GOT3 (cell line): ENCODE data around the gene SLC44A1.
"Not testable (repeated sequence)": the region's sequence is repeated elsewhere in the genome, so short reads cannot be mapped to it uniquely, and the experiment has no call there.

ENCODE experiments used
- DNase-seq: peaks from one replicate; lab custom pipeline; 2025; ENCODE audit warnings: mixed read lengths; lab: John Stamatoyannopoulos, UW

SLC44A1 gene

DNA sequence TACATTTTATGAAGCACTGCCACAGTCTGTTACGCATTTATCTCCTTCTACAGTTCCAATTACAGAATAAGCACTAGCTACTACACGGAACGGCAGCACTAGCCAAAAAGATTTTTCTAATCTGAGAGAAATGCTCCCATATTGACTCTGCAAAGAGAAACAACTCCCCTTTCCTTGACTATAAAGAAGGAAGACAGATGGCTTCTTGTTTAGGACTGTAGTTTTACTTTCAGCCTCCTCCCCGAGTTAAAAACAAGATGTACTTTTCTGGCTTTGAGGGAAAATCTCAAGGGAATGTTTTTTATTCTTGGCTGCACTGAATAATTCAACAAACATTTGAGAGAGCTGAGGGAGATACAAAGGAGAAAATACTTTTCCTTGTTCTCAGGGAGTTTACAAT is 1.9 kb upstream of the SLC44A1 start:
- no peak for DNase-seq

DNA sequence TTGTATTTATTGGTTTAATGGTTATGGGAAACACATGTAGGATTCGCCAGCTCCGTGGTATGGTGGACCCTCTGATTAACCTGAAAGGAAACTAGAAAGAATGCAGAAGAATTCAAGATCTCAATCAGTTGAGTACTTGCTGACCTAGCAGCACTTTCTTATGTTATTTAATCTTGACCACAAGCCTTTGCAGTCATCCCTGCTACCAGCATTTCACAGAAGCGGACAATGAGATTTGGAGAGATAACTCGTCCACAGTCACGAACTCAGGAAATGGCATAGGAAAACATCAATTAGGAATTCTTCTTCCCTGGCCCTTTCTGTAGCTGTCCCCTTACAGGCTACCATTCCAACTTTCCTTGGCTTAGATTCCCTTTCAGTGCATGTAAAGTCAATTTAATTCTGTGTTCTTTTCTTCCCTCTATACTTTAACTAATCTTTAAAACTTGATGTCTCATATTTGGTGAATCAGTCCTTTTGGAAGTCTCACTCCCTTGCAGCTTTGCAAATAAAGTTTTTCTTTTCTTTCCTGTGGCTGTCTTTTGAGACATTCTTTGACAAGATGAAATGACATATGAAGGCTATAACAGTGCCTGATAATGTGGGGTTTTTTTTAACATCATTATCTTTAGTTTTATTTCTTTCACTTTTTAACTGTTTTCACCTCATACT is 1.3 kb upstream of the SLC44A1 start:
- DNase-seq: no peak

DNA sequence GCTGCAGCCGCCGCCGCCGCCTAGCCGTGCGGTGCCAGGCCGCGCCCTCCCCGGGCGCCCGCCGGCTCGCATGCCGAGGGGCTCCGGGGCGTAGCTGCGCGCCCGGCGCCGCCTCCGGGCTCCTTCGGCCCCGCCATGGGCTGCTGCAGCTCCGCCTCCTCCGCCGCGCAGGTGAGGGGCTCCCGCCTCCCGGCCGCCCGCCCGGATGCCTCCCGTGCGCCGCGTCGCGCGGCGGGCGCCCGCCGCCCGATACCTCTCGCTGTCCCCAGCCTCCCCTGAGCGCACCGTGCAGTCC is 230 bp downstream of the SLC44A1 start:
- DNase-seq: no peak

DNA sequence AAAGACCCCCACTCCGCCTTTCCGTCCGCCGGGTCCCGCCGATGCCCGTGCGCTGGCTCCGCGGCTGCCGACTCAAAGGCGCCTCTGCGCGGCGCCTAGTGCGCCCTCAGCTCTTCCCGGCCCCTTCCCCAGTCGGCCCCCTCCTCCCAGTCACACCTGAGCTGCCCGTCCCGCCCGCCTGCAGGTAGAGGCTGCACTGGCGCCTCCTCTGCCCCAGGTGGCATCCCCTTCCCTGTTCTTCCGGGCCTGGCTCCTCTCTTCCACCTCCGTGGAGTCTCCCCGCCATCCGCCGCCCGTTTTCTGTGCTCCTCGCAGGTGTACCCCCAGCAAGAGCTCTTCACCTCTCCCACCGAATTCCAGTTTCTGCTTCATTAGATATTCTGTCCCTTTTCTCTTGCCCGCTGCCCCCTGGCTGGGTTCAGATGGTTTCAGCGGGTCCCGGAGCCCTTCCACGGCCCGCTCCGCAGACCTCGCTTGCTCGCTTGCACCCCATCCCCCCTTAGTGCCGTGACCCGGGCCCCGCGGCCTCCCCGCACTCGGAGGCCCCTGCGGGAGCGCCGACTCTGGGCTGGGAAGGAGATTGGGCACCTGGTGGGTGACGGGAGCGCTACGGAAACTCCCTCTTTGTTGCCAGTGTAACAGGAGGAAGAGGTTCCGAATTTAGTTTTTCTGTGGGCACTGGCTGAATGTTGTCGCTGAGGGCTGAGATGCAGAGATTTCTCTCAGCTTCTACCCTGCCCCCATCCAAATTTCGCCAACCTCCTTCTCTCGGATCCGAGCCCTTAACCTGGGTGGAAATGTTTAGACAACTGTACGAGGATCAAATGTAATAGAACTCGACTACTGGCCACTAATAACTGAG is 809 bp downstream of the SLC44A1 start:
- DNase-seq: no peak

DNA sequence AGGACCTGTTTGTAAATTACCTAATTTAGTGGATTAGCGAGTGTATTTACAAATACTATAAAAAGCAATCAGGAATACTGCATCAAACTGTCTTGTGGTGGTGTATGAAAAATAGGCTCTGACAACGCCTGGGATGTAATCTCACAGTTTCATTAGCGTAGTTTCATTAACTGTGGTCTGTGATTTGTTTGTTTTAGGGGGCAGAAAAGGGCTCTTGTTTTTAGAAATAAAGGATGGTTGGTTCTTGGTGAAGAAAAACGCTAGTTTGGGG is 1.4 kb downstream of the SLC44A1 start:
- DNase-seq: no peak

- no peak for DNase-seq
These were observed 2.3 kb downstream of the SLC44A1 start for GRCh38 chr9:105246656-105247173.

DNA sequence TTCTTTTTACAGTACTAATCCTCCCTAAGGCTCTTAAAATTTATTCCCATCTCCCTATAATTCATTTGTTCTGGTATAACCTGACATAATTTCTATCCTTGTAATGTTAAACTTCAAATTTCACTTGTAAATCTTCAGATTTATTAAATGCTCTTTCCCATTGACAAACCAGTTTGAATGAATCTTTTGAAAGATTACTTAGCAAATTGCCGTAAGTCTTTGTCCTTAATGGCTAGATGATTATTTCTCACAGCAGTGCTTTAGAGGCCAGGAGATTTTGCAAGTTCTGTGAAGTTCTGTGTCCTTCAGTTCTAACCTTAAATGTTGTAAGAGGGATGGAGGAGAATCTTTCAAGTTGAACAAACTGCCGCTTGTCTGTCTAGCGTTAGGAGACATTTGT is 4.2 kb downstream of the SLC44A1 start:
- no peak for DNase-seq

DNA sequence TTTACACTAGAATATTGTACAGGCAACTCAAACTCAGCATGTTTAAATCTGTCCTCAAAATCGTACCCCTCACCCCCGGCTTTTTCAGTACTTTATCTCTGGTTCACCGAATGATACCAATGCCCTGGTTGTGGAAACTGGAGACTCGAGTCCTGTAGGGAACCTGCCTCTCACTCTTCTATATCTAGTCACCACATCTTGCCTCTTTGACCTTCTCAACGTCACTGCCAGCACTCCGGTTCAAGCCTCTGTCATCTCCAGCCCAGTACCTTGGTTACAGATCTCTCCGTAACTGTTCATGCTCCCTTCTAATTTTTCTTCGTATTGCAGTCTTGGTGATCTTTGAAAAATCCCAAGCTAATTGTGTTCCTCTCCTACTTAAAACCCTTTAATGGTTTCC is 6.7 kb downstream of the SLC44A1 start:
- no peak for DNase-seq

- no peak for DNase-seq
These were observed 7.4 kb downstream of the SLC44A1 start for GRCh38 chr9:105251733-105252404.

GRCh38 chr9:105252405-105252756 is 7.9 kb downstream of the SLC44A1 start:
- DNase-seq: no peak

- DNase-seq: no peak
These were observed 9.8 kb downstream of the SLC44A1 start for GRCh38 chr9:105254226-105254625.

DNA sequence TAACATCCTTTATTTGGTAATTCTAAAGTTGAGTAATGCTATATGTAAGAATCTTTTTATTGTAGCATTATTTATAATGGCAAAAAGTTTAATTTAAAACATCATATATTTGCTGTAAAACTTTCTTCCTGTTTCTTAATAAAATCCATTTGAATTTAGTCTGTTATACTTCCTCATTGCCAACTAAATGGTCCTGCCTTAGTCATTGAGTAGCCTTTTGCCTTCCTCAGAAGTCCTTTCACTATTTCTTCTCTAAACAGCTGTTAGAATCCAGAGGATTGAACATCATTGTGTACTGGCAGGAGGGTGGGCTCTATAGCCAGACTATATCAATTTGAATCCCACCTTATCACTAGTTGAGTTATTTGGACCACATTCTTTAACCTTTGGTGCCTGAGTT is 11.0 kb downstream of the SLC44A1 start:
- no peak for DNase-seq

- not testable (repeated sequence) for DNase-seq
These were observed 12.1 kb downstream of the SLC44A1 start for GRCh38 chr9:105256569-105256968.

GRCh38 chr9:105257809-105258208 is 13.4 kb downstream of the SLC44A1 start:
- DNase-seq: no peak

DNA sequence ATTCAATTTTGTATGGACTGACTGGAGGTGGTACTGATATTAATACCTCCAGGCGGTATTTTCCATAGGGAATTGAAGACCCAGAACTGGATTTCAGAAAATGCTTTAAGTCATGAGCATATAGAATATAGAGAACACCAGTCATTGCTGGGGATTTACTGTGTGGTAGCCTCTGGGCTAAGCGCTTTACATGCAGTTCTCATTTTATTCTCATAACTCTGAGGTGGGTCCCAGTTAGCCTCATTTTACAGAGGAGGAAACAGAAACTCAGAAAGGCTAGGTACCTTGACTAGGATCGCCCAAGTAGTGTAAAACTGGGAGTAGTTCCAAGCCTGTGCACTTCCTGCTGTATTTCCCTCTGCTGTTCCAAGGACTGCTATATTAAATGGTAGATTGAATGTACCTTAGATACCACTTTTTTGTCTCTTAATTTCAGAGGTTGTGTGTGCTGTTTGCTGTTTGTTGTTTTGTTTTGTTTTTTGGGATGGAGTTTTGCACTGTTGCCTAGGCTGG is 13.8 kb downstream of the SLC44A1 start:
- DNase-seq: no peak

DNA sequence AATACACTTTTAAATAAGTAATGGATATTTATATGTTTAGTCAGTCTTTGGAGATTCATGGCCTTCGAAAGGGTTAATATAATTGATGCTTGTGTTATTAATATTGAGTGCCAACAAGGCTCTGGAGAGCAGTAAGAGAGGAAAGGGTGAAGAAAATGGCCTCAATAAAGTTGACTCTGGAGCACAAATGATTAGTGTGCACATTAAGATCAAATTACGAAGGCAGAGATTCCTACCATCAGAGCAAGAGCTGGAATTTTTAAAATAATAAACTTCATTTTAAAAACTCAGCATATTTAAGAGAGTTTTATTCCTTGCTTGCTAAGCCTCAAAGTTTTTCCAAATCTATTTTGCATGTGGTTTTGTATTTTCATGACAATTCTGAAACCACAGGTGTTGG is 14.8 kb downstream of the SLC44A1 start:
- DNase-seq: no peak

GRCh38 chr9:105259731-105260612 is 15.5 kb downstream of the SLC44A1 start:
- DNase-seq: no peak

DNA sequence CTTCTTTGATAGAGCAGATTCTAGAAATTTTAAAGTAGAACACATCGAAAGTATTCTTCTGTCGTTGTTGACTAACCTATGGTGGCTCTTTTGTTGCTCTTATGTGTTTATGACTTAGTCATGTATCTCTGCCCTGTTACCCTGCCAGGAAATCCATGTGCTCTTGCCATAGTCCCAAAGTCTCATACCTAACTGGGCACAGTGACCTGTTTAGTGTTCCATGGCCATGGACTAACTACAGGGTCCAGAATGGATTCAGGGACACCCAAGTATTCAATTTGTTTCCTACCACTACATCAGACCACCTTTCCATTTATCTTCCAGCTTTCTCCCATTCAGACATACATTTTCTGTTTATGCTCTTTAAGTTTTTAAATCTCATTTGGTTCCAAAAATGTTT is 18.0 kb downstream of the SLC44A1 start:
- no peak for DNase-seq

DNA sequence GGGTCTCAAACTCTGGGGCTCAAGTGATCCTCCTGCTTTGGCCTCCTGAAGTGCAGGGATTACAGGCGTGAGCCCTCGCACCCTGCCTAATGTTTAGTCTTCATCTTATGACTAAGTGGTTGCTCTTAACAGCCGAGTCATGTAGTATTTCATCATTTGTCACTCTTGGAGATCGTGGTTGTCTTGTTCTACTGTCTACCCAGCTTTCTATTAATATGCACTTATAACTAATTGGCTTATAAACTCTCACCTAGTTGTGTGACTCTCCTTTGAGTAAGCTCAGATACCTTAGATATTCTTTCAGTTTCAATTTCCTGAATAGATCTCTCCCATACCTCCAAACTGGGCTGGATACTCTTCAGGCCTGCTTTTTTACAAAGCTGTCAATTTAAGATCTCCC is 19.9 kb downstream of the SLC44A1 start:
- no peak for DNase-seq

DNA sequence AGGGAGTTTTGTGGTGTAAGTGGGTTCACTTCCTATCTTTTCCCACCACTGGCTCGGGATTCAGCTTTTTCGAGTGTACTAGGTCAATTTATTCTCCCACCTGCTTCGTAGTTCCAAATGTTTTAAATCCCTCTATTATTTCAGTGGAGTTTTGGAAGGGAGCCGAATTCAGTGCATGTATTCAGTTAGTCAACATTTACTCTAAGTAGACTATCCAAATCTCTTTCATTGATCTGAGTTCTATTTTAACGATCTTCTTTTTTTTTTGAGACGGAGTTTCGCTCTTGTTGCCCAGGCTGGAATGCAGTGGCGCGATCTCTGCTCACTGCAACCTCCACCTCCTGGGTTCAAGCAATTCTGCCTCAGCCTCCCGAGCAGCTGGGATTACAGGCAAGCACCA is 23.8 kb downstream of the SLC44A1 start:
- not testable (repeated sequence) for DNase-seq

DNA sequence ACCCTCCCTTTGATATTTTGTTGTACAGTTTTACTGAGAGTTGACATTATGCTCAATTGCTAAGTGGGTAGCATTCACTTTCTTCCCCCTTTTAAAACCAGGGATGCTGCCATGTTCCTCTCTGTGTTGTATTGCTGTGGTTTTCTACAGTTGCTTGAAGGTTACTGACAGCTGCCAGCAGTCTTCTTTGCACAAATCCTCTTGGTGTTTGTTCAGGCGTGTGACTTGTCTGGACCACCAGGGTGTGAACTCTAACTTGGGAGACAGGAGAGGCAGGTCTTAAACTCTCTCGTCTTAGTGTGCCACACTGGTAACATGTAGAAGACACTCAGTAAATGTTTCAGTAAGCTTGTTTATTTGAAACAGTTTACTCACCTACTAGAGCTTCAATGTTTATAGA is 25.1 kb downstream of the SLC44A1 start:
- DNase-seq: no peak

- no peak for DNase-seq
These were observed 26.3 kb downstream of the SLC44A1 start for GRCh38 chr9:105270711-105271110.
